DOHH2 (cell line): ENCODE measurements around the gene DAPL1.

ENCODE experiments used
- H3F3A ChIP-seq: fragments of 200-600 bp; sonication (generic), shearing (Covaris generic); 2 replicates; pipeline ENCODE4 v1.6.0; 2016; ENCODE audit warnings: antibody characterized with exemption, mild to moderate bottlenecking; ENCODE audit not compliant: control insufficient read depth, insufficient read depth
- H3K27ac ChIP-seq: fragments of 200-600 bp; sonication (generic); 2 replicates; pipeline ENCODE4 v1.5.1; 2014; ENCODE audit warnings: low read depth, mild to moderate bottlenecking, low read length, moderate library complexity
- H3K27me3 ChIP-seq: fragments of 200-600 bp; sonication (generic); 2 replicates; pipeline ENCODE4 v1.6.1; 2014; ENCODE audit warnings: mild to moderate bottlenecking, low read length, mixed read lengths; ENCODE audit not compliant: control insufficient read depth
- H3K36me3 ChIP-seq: fragments of 200-600 bp; sonication (generic); 2 replicates; pipeline ENCODE4 v1.6.1; 2014; ENCODE audit warnings: mild to moderate bottlenecking, low read length, moderate library complexity, mixed read lengths; ENCODE audit not compliant: control insufficient read depth
- H3K4me1 ChIP-seq: fragments of 200-600 bp; sonication (generic); 2 replicates; pipeline ENCODE4 v1.6.1; 2014; ENCODE audit warnings: mild to moderate bottlenecking, low read length, mixed read lengths; ENCODE audit not compliant: control insufficient read depth
- H3K4me2 ChIP-seq: fragments of 200-600 bp; sonication (generic); 2 replicates; pipeline ENCODE4 v1.6.0; 2014; ENCODE audit warnings: mild to moderate bottlenecking, low read length, moderate library complexity
- H3K4me3 ChIP-seq: fragments of 200-600 bp; sonication (generic); 2 replicates; pipeline ENCODE4 v1.5.1; 2014; ENCODE audit warnings: mild to moderate bottlenecking, low read length, mixed read lengths
- H3K79me2 ChIP-seq: fragments of 200-600 bp; sonication (generic); 2 replicates; pipeline ENCODE4 v1.6.1; 2014; ENCODE audit warnings: mild to moderate bottlenecking, low read length, mixed read lengths; ENCODE audit not compliant: control insufficient read depth
- H3K9me2 ChIP-seq: fragments of 200-600 bp; sonication (generic); replicated peaks from 2 replicates; pipeline ENCODE4 v1.6.1; 2014; ENCODE audit warnings: mild to moderate bottlenecking, low read length, mixed read lengths; ENCODE audit not compliant: control insufficient read depth
- H3K9me3 ChIP-seq: fragments of 200-600 bp; sonication (generic); 2 replicates; pipeline ENCODE4 v1.6.1; 2014; ENCODE audit warnings: antibody characterized with exemption, low read length, mixed read lengths; ENCODE audit not compliant: control insufficient read depth, insufficient read depth
- H4K20me1 ChIP-seq: fragments of 200-600 bp; sonication (generic); 2 replicates; pipeline ENCODE4 v1.6.0; 2014; ENCODE audit warnings: low read depth, mild to moderate bottlenecking, antibody characterized with exemption, low read length, moderate library complexity; ENCODE audit not compliant: control insufficient read depth, insufficient read depth
- CTCF ChIP-seq: fragments of 200-600 bp; sonication (generic); IDR thresholded peaks from one replicate; pipeline ENCODE4 v1.5.1; 2014; ENCODE audit warnings: antibody characterized with exemption, mild to moderate bottlenecking, low read depth, low read length; ENCODE audit not compliant: poor library complexity, severe bottlenecking
- EZH2phosphoT487 ChIP-seq: fragments of 200-600 bp; sonication (generic); IDR thresholded peaks from 2 replicates; pipeline ENCODE4 v1.6.1; 2017; ENCODE audit warnings: borderline replicate concordance, mild to moderate bottlenecking, antibody characterized with exemption, low read length, moderate library complexity, mixed read lengths

The DAPL1 gene

GRCh38 chr2:158783923-158784322 lies 11.2 kb upstream of the DAPL1 start:
- Histone ChIP-seq H3K9me2 (no peaks in the 10 kb centered on the region), H3K4me2 (peak overlapping the region; percentile 21), H4K20me1 (no peaks in the 10 kb centered on the region), H3K9me3 (no peaks in the 10 kb centered on the region), H3K4me1 (peaks cover 11% of the 10 kb centered on the region), H3F3A (no peaks in the 10 kb centered on the region), H3K27me3 (no peaks in the 10 kb centered on the region), H3K27ac (no peak overlapping the region), H3K4me3 (no peak overlapping the region), H3K79me2 (no peaks in the 10 kb centered on the region), H3K36me3 (no peaks in the 10 kb centered on the region)
- TF ChIP-seq EZH2phosphoT487 (no peak), CTCF (no peak)

- Histone ChIP-seq H3F3A (no peaks in the 10 kb centered on the region), H3K4me3 (no peak overlapping the region), H3K27me3 (no peaks in the 10 kb centered on the region), H3K9me2 (no peaks in the 10 kb centered on the region), H4K20me1 (no peaks in the 10 kb centered on the region), H3K27ac (no peak overlapping the region), H3K36me3 (no peaks in the 10 kb centered on the region), H3K4me1 (peaks cover 11% of the 10 kb centered on the region), H3K79me2 (no peaks in the 10 kb centered on the region), H3K9me3 (no peaks in the 10 kb centered on the region), H3K4me2 (no peak overlapping the region)
- TF ChIP-seq EZH2phosphoT487 (no peak), CTCF (no peak)
Observed at GRCh38 chr2:158786897-158787296, 8.2 kb upstream of the DAPL1 start.

- no peaks in the 10 kb centered on the region for H3K36me3 ChIP-seq
- H3K4me1 ChIP-seq: peaks cover 5% of the 10 kb centered on the region
- H4K20me1 ChIP-seq: no peaks in the 10 kb centered on the region
- H3K9me3 ChIP-seq: no peaks in the 10 kb centered on the region
- TF ChIP-seq EZH2phosphoT487 (no peak), CTCF (no peak)
- H3F3A ChIP-seq: no peaks in the 10 kb centered on the region
- no peak overlapping the region for H3K27ac ChIP-seq
- H3K4me2 ChIP-seq: no peak overlapping the region
- H3K4me3 ChIP-seq: no peak overlapping the region
- no peaks in the 10 kb centered on the region for H3K9me2 ChIP-seq
- H3K79me2 ChIP-seq: no peaks in the 10 kb centered on the region
- no peaks in the 10 kb centered on the region for H3K27me3 ChIP-seq
Observed at GRCh38 chr2:158788951-158789350, 6.2 kb upstream of the DAPL1 start.

- Histone ChIP-seq H3F3A (no peaks in the 10 kb centered on the region), H3K9me3 (no peaks in the 10 kb centered on the region), H3K4me3 (no peak overlapping the region), H3K27me3 (peaks cover 11% of the 10 kb centered on the region), H3K4me2 (no peak overlapping the region), H3K79me2 (no peaks in the 10 kb centered on the region), H3K27ac (no peak overlapping the region), H4K20me1 (no peaks in the 10 kb centered on the region), H3K9me2 (no peaks in the 10 kb centered on the region), H3K4me1 (no peaks in the 10 kb centered on the region), H3K36me3 (no peaks in the 10 kb centered on the region)
- TF ChIP-seq EZH2phosphoT487 (no peak), CTCF (no peak)
Observed at GRCh38 chr2:158796652-158797051, 1.5 kb downstream of the DAPL1 start.
